ENCODE measurements around the gene ZNF841.

GRCh38 chr19:52101866-52102562 is 6.4 kb upstream of the ZNF841 start:
- TF ChIP-seq, protein P1, sequence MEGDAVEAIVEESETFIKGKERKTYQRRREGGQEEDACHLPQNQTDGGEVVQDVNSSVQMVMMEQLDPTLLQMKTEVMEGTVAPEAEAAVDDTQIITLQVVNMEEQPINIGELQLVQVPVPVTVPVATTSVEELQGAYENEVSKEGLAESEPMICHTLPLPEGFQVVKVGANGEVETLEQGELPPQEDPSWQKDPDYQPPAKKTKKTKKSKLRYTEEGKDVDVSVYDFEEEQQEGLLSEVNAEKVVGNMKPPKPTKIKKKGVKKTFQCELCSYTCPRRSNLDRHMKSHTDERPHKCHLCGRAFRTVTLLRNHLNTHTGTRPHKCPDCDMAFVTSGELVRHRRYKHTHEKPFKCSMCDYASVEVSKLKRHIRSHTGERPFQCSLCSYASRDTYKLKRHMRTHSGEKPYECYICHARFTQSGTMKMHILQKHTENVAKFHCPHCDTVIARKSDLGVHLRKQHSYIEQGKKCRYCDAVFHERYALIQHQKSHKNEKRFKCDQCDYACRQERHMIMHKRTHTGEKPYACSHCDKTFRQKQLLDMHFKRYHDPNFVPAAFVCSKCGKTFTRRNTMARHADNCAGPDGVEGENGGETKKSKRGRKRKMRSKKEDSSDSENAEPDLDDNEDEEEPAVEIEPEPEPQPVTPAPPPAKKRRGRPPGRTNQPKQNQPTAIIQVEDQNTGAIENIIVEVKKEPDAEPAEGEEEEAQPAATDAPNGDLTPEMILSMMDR (IDR thresholded peaks at IDR 0.05): no peak
- TF ChIP-seq POLR2A (IDR thresholded peaks at IDR 0.05): no peak

All from adrenal gland (tissue), 5 donors.